GM23338 (cell line): ENCODE measurements around the gene DGKG. TPM values are rescaled to one million over a fixed set of nuclear protein-coding genes. Genes with fewer than 3 reads are reported as not detected.

Experiments used
- ATAC-seq: fragments of 200-7000 bp; cut with Tn5 transposase; 3 replicates; pipeline ENCODE4 v1.9.1; 2020
- DNase-seq: peaks from one replicate; pipeline ENCODE4 v3.0.0-alpha.2; 2015; ENCODE audit warnings: low spot score
- H2AFZ ChIP-seq: fragments of 200-600 bp; sonication (generic); 2 replicates; pipeline ENCODE4 v1.8.0; 2016; ENCODE audit warnings: antibody characterized with exemption, mild to moderate bottlenecking, moderate library complexity
- H3F3A ChIP-seq: fragments of 200-600 bp; sonication (generic); replicated peaks from 2 replicates; pipeline ENCODE4 v1.8.0; 2017; ENCODE audit warnings: antibody characterized with exemption, mixed run types, low read depth
- H3K27ac ChIP-seq: fragments of 200-600 bp; sonication (generic); 2 replicates; pipeline ENCODE4 v1.6.1; 2016; ENCODE audit warnings: low read depth
- H3K27me3 ChIP-seq: fragments of 200-600 bp; sonication (generic); 2 replicates; pipeline ENCODE4 v1.8.0; 2016; ENCODE audit warnings: mild to moderate bottlenecking, mixed run types, moderate library complexity; ENCODE audit not compliant: insufficient read depth
- H3K36me3 ChIP-seq: fragments of 200-600 bp; sonication (generic); 2 replicates; pipeline ENCODE4 v1.8.0; 2016; ENCODE audit warnings: mild to moderate bottlenecking; ENCODE audit not compliant: insufficient read depth
- H3K4me1 ChIP-seq: fragments of 200-600 bp; sonication (generic); 2 replicates; pipeline ENCODE4 v1.8.0; 2016; ENCODE audit warnings: mild to moderate bottlenecking, moderate library complexity; ENCODE audit not compliant: insufficient read depth
- H3K4me2 ChIP-seq: fragments of 200-600 bp; sonication (generic); 2 replicates; pipeline ENCODE4 v1.7.1; 2017; ENCODE audit warnings: mixed run types
- H3K4me3 ChIP-seq: fragments of 200-600 bp; sonication (generic); 2 replicates; pipeline ENCODE4 v1.6.1; 2016; ENCODE audit warnings: mixed run types
- H3K79me2 ChIP-seq: fragments of 200-600 bp; sonication (generic); replicated peaks from 2 replicates; pipeline ENCODE4 v1.8.0; 2017; ENCODE audit warnings: mild to moderate bottlenecking; ENCODE audit not compliant: insufficient read depth
- H3K9me2 ChIP-seq: fragments of 200-600 bp; sonication (generic); 2 replicates; pipeline ENCODE4 v1.8.0; 2017; ENCODE audit not compliant: insufficient read depth
- H4K20me1 ChIP-seq: fragments of 200-600 bp; sonication (generic); replicated peaks from 2 replicates; pipeline ENCODE4 v1.8.0; 2017; ENCODE audit warnings: mild to moderate bottlenecking; ENCODE audit not compliant: insufficient read depth
- H3K27ac Mint-ChIP-seq: 2 replicates; pipeline ENCODE4 v1.8.0; 2020; ENCODE audit warnings: inconsistent platforms, mild to moderate bottlenecking, moderate library complexity, mixed read lengths
- H3K27me3 Mint-ChIP-seq: 3 replicates; pipeline ENCODE4 v1.8.0; 2022; ENCODE audit warnings: low read depth, mild to moderate bottlenecking, moderate library complexity, mixed read lengths, inconsistent platforms; ENCODE audit not compliant: insufficient read depth, poor library complexity
- H3K36me3 Mint-ChIP-seq: 3 replicates; pipeline ENCODE4 v1.8.0; 2021; ENCODE audit warnings: low read depth, mild to moderate bottlenecking, inconsistent platforms, moderate library complexity, mixed read lengths
- H3K4me1 Mint-ChIP-seq: 3 replicates; pipeline ENCODE4 v1.8.0; 2020; ENCODE audit warnings: mild to moderate bottlenecking, inconsistent platforms, mixed read lengths
- H3K4me3 Mint-ChIP-seq: 3 replicates; pipeline ENCODE4 v1.8.0; 2021; ENCODE audit warnings: moderate library complexity, mild to moderate bottlenecking, inconsistent platforms, mixed read lengths
- H3K9me3 Mint-ChIP-seq: 3 replicates; pipeline ENCODE4 v1.8.0; 2020; ENCODE audit warnings: moderate library complexity, mild to moderate bottlenecking, inconsistent platforms, mixed read lengths
- CREB1 ChIP-seq: fragments of 250-450 bp; sonication (Bioruptor Pico); IDR thresholded peaks from 2 replicates; pipeline ENCODE4 v1.5.0; 2020; ENCODE audit warnings: low read depth, mild to moderate bottlenecking, moderate library complexity
- ETS1 ChIP-seq: IDR thresholded peaks from 2 replicates; pipeline ENCODE4 v1.6.1; 2016; ENCODE audit warnings: antibody characterized with exemption
- NANOG ChIP-seq: IDR thresholded peaks from 2 replicates; pipeline ENCODE4 v1.6.1; 2016; ENCODE audit warnings: antibody characterized with exemption, borderline replicate concordance
- POLR2AphosphoS5 ChIP-seq: IDR thresholded peaks from 2 replicates; pipeline ENCODE4 v1.6.1; 2016; ENCODE audit warnings: antibody characterized with exemption, low read depth
- ZNF114 ChIP-seq: fragments of 250-450 bp; sonication (Bioruptor Pico); IDR thresholded peaks from 2 replicates; pipeline ENCODE4 v1.5.0; 2020; ENCODE audit warnings: mild to moderate bottlenecking, moderate library complexity
- polyA plus RNA-seq: library from polyadenylated mRNA; unstranded; fragments of >200 nt; fragmentation: Nextera tagmentation; extraction: Ambion mirVana; gene quantifications from 2 replicates; pipeline ENCODE4 v1.2.1, GENCODE V29; 2016
- total RNA-seq: library from RNA; depleted of rRNA; stranded (reverse); fragments of >200 nt; shearing (Covaris generic); gene quantifications from 2 replicates; pipeline ENCODE4 v1.2.3, GENCODE V29; 2014
- TF ChIP-seq, protein P1 (sequence below), 2 experiments: fragments of 200-600 bp in 1 of 2; sonication (generic) in 1 of 2; conservative IDR thresholded peaks; 2 replicates each; pipeline versions ENCODE4 v1.5.1 to v1.6.1; 2016 to 2017; ENCODE audit warnings: antibody characterized with exemption in 2 of 2, low read depth in 2 of 2, mild to moderate bottlenecking in 2 of 2, moderate library complexity in 1 of 2

DGKG gene
- total and polyA plus RNA-seq, 2 experiments from 2014 or later = 0.14 to 0.31 TPM

- no peaks in the 10 kb centered on the region; the same call in 2 of the 3 replicates for H3K9me3 Mint-ChIP-seq
- H2AFZ ChIP-seq = no peak overlapping the region
- H3F3A ChIP-seq = no peaks in the 10 kb centered on the region
- peaks cover 23% of the 10 kb centered on the region for H3K4me1 Mint-ChIP-seq
- no peaks in the 10 kb centered on the region for H3K27me3 ChIP-seq
- H3K4me2 ChIP-seq = no peak overlapping the region
- H3K9me2 ChIP-seq = no peaks in the 10 kb centered on the region
- H3K27me3 Mint-ChIP-seq = peaks cover 13% of the 10 kb centered on the region
- DNase-seq (no peak), ATAC-seq (no peak)
- no peak overlapping the region for H3K4me3 ChIP-seq
- H3K4me3 Mint-ChIP-seq = no peak overlapping the region
- H3K36me3 Mint-ChIP-seq = no peaks in the 10 kb centered on the region
- TF ChIP-seq NANOG (no peak), POLR2AphosphoS5 (no peak), ETS1 (no peak), ZNF114 (CRISPR knock-in tag) (no peak)
- H3K27ac ChIP-seq = no peak overlapping the region
- peaks cover 10% of the 10 kb centered on the region for H3K4me1 ChIP-seq
- no peaks in the 10 kb centered on the region for H3K36me3 ChIP-seq
- H4K20me1 ChIP-seq = no peaks in the 10 kb centered on the region
- no peak overlapping the region for H3K27ac Mint-ChIP-seq
- no peaks in the 10 kb centered on the region for H3K79me2 ChIP-seq
Measured at GRCh38 chr3:186257866-186258265, 104.2 kb downstream of the DGKG start.

GRCh38 chr3:186255703-186256331, 106.2 kb downstream of the DGKG start:
- no peak overlapping the region for H3K4me2 ChIP-seq
- H3K4me1 ChIP-seq = peaks cover 10% of the 10 kb centered on the region
- no peaks in the 10 kb centered on the region for H3K79me2 ChIP-seq
- Mint-ChIP-seq H3K4me1 (peaks cover 23% of the 10 kb centered on the region), H3K9me3 (no peaks in the 10 kb centered on the region; the same call in 2 of the 3 replicates), H3K36me3 (no peaks in the 10 kb centered on the region), H3K4me3 (no peak overlapping the region), H3K27ac (no peak overlapping the region), H3K27me3 (peaks cover 7% of the 10 kb centered on the region)
- H3K27me3 ChIP-seq = no peaks in the 10 kb centered on the region
- no peaks in the 10 kb centered on the region for H4K20me1 ChIP-seq
- peak overlapping the region; percentile 45; the same call in 1 of the 2 replicates for H2AFZ ChIP-seq
- no peak for TF ChIP-seq CREB1
- TF ChIP-seq, protein P1, sequence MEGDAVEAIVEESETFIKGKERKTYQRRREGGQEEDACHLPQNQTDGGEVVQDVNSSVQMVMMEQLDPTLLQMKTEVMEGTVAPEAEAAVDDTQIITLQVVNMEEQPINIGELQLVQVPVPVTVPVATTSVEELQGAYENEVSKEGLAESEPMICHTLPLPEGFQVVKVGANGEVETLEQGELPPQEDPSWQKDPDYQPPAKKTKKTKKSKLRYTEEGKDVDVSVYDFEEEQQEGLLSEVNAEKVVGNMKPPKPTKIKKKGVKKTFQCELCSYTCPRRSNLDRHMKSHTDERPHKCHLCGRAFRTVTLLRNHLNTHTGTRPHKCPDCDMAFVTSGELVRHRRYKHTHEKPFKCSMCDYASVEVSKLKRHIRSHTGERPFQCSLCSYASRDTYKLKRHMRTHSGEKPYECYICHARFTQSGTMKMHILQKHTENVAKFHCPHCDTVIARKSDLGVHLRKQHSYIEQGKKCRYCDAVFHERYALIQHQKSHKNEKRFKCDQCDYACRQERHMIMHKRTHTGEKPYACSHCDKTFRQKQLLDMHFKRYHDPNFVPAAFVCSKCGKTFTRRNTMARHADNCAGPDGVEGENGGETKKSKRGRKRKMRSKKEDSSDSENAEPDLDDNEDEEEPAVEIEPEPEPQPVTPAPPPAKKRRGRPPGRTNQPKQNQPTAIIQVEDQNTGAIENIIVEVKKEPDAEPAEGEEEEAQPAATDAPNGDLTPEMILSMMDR (conservative IDR thresholded peaks at IDR 0.05; ENCODE audit: low read depth in 2 of 2) = peak; percentile 64 to 77
- ATAC-seq (peak; percentile 19), DNase-seq (peak; percentile 64)
- H3K27ac ChIP-seq = no peak overlapping the region
- no peak overlapping the region for H3K4me3 ChIP-seq
- H3K36me3 ChIP-seq = no peaks in the 10 kb centered on the region
- H3K9me2 ChIP-seq = no peaks in the 10 kb centered on the region; the same call in 1 of the 2 replicates
- H3F3A ChIP-seq = no peaks in the 10 kb centered on the region
